GM19043 (cell line): ENCODE measurements around the gene PCDHB4.
"Not testable (repeated sequence)": the region's sequence is repeated elsewhere in the genome, so short reads cannot be mapped to it uniquely, and the experiment has no call there.

Experiments
- ATAC-seq: cut with Tn5 transposase; IDR thresholded peaks from one replicate; pipeline ENCODE4 v1.9.1; 2021; ENCODE audit warnings: low read depth; ENCODE audit not compliant: unreplicated experiment

The PCDHB4 gene

DNA sequence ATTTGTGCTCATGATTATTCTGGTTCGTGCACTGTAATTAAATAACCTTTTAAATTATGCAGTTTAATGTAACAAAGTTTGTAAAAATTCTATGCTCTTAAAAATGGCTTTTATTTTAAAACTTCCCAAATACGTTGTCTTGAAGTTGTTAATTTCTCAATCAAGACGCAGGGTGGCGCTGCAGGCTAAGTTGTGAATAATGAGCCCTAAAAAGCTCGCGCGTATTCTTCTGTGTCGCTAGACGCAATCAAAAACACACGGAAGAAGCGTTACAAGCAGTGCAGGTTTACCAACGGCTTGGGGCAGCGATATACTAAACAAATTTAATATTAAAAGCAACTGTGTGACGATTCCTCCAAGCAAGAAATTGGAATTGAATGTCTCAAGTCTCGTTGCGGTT is at the start of gene PCDHB4:
TSS of gene PCDHB4 (plus strand) at position 256 of the 400 bp plus-strand sequence. CDS start 181 bp downstream, outside the sequence.
- no peak for ATAC-seq

DNA sequence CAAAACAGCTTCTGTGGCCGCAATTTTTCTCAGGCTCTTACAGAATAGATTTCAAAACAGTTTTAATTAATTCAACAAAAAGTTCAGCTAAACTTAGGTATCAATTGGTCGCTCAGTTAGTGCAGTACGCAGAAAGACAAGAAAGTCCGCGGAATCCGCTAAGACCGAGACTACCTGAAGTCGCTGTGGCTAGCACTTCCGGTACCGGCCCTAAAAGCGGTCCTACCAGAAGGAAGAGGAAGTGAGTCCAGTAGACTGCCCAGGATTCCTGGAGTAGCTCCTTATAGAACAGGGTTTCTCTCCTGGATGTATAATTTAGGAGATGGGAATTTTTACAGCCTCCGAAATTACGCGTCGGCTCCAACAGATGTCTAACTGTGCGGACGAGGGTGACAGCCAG is 43.8 kb upstream of the PCDHB4 start:
- ATAC-seq, result no peak

DNA sequence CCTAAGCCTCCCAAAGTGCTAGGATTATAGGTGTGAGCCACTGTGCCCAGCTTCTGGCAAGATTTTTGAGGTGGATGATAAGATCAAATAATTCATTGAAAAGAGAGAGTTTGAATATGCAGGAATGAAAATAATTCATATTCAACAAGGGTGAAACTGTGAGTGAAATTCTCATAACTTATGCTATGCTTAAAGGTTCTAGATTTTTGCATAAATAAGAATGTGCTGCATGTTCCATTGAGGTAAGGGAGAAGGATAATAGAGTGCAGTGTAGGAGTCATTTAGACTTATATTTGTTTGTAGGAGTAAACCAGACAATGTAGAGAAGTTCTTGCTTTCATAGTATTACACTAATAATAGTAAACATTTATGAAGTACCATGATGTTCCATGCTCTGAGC is 39.4 kb upstream of the PCDHB4 start:
- no peak for ATAC-seq

DNA sequence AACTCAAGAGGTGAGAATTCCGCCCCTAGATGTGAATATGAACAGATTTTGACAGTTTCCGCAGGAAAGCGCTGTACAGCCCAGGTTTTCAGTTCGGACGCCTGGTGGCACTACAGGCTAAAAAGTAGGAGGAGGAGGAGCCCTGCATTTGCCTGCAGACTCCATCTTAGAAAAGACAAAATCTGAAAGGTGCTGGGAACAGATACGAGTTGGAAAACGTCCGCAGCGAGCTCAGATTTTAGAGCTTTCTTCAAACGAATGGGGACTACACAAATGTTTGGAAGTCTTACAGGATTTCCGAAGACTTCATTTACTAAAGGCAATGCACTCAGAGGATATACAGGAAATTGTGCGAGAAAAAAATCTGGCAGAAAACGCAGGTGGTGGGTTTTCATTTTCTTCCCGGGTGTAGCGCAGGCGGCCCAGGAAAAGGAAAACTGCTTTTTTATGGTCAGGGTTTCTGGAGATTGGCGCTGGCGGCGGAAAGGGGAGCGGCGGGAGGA is 37.1 kb upstream of the PCDHB4 start:
- ATAC-seq, result no peak

DNA sequence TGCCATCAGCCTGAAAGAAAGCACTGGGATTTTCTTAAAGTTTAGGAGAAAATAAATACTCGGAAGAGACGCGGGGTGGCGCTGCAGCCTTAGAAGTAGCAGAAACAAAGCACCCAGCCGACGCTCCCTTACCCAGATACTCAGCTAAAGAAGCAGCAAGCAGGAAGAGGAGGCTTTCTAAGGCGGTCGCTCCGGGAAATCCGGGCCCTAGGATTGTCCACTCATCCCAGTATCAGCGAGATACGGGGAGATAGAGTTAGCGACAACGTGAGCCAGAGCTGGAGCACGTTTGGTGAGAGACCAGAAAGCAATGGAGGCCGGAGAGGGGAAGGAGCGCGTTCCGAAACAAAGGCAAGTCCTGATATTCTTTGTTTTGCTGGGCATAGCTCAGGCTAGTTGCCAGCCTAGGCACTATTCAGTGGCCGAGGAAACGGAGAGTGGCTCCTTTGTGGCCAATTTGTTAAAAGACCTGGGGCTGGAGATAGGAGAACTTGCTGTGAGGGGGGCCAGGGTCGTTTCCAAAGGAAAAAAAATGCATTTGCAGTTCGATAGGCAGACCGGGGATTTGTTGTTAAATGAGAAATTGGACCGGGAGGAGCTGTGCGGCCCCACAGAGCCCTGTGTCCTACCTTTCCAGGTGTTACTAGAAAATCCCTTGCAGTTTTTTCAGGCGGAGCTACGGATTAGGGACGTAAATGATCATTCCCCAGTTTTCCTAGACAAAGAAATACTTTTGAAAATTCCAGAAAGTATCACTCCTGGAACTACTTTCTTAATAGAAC is 26.9 kb upstream of the PCDHB4 start, which contains the start of gene PCDHB2:
TSS of gene PCDHB2 (plus strand) at position 135 of the 782 bp plus-strand sequence. CDS start at position 311, 176 bp downstream.
- ATAC-seq, result no peak

DNA sequence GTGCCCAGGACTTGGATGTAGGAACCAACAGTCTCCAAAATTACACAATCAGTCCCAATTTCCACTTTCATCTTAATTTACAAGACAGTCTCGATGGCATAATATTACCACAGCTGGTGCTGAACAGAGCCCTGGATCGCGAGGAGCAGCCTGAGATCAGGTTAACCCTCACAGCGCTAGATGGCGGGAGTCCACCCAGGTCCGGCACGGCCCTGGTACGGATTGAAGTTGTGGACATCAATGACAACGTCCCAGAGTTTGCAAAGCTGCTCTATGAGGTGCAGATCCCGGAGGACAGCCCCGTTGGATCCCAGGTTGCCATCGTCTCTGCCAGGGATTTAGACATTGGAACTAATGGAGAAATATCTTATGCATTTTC is 26.4 kb upstream of the PCDHB4 start:
- no peak for ATAC-seq

DNA sequence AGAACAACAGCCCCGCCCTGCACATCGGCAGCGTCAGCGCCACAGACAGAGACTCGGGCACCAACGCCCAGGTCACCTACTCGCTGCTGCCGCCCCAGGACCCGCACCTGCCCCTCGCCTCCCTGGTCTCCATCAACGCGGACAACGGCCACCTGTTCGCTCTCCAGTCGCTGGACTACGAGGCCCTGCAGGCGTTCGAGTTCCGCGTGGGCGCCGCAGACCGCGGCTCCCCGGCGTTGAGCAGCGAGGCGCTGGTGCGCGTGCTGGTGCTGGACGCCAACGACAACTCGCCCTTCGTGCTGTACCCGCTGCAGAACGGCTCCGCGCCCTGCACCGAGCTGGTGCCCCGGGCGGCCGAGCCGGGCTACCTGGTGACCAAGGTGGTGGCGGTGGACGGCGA is 25.4 kb upstream of the PCDHB4 start:
- not testable (repeated sequence) for ATAC-seq

DNA sequence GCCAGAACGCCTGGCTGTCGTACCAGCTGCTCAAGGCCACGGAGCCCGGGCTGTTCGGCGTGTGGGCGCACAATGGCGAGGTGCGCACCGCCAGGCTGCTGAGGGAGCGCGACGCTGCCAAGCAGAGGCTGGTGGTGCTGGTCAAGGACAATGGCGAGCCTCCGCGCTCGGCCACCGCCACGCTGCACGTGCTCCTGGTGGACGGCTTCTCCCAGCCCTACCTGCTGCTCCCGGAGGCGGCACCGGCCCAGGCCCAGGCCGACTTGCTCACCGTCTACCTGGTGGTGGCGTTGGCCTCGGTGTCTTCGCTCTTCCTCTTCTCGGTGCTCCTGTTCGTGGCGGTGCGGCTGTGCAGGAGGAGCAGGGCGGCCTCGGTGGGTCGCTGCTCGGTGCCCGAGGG is 25.0 kb upstream of the PCDHB4 start:
- not testable (repeated sequence) for ATAC-seq

DNA sequence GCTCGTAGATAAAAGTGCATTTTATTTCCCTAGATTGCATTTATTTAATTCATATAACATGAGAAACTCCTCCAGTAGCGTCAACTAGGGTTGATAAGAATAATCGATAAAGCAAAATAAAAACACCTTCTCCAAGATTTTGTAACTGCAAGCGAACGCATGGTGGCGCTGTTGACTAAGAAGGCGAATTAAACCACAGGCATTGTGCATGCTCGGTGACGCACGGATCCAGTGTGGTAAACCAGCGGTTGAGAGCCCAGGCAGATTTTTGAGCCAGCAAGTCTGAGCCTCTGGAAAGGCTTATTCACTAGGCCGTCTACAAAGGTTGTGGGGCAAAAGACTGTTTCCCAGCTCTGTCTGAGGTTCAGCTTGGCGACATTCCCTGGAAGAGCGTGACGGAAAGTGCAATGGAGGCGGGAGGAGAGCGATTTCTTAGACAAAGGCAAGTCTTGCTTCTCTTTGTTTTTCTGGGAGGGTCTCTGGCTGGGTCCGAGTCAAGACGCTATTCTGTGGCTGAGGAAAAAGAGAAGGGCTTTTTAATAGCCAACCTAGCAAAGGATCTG is 21.3 kb upstream of the PCDHB4 start, which contains the start of gene PCDHB3:
TSS of gene PCDHB3 (plus strand) at position 231 of the 563 bp plus-strand sequence. CDS start at position 408, 177 bp downstream.
- no peak for ATAC-seq

DNA sequence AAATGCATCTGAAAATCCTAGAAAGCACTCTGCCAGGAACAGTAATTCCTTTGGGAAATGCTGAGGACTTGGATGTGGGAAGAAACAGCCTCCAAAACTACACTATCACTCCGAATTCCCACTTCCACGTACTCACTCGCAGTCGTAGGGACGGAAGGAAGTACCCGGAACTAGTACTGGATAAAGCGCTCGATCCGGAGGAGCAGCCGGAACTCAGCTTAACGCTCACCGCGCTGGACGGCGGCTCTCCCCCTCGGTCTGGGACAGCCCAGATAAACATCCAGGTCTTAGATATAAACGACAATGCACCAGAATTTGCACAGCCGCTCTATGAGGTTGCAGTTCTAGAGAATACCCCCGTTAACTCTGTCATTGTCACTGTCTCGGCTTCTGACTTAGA is 20.6 kb upstream of the PCDHB4 start:
- no peak for ATAC-seq

DNA sequence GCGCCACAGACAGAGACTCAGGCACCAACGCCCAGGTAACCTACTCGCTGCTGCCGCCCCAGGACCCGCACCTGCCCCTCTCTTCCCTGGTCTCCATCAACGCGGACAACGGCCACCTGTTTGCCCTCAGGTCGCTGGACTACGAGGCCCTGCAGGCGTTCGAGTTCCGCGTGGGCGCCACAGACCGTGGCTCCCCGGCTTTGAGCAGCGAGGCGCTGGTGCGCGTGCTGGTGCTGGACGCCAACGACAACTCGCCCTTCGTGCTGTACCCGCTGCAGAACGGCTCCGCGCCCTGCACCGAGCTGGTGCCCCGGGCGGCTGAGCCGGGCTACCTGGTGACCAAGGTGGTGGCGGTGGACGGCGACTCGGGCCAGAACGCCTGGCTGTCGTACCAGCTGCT is 19.5 kb upstream of the PCDHB4 start:
- not testable (repeated sequence) for ATAC-seq

DNA sequence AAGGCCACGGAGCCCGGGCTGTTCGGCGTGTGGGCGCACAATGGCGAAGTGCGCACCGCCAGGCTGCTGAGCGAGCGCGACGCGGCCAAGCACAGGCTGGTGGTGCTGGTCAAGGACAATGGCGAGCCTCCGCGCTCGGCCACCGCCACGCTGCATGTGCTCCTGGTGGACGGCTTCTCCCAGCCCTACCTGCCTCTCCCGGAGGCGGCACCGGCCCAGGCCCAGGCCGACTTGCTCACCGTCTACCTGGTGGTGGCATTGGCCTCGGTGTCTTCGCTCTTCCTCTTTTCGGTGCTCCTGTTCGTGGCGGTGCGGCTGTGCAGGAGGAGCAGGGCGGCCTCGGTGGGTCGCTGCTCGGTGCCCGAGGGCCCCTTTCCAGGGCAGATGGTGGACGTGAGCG is 19.1 kb upstream of the PCDHB4 start:
- ATAC-seq, result not testable (repeated sequence)

DNA sequence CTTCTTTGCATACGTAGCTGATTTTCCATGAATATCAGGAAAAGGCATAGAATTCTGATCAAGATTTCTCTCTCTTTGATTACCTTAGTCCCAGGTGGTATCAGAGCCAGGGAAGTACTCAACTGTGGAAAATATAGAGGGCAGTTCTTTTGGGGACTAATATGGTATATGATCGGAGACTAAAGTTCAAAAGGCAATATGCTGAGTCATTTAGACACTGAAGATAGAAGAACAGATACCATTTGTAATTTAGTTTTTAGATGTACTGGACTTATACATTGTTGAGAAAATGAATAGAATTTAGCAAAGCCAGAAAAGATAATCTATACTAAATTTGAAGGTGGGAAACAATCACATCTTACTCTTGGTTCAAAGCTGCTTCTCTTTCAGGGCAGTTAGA is 16.3 kb upstream of the PCDHB4 start:
- no peak for ATAC-seq

DNA sequence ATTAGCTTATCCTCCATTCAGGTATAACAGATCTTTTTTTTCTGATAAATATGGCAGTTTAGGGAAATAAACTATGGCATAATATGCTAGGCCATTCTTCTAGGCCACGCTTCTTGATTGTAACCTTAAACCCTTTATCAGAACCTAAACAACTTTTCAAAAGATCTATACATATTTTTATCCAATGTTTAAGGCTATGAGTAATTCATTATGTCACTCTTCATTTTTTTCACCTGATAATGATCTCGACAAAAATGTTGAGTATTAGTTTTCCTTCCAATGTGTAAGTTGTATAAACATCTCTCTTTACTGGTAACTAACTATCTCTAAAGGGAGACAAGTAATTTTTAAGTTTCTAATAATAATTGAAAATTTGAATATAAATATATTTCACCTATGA is 2.4 kb upstream of the PCDHB4 start:
- ATAC-seq, result no peak

DNA sequence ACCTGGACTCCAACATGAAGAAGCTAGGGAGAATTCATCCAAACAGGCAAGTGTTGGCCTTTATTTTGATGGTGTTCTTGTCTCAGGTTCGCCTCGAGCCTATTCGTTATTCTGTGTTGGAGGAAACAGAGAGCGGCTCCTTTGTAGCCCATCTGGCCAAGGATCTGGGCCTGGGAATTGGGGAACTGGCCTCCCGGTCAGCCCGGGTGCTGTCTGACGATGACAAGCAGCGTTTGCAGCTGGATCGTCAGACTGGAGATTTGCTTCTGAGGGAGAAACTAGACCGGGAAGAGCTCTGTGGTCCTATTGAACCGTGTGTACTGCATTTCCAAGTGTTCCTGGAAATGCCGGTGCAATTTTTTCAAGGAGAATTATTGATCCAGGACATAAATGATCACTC is 367 bp downstream of the PCDHB4 start:
- ATAC-seq, result no peak

DNA sequence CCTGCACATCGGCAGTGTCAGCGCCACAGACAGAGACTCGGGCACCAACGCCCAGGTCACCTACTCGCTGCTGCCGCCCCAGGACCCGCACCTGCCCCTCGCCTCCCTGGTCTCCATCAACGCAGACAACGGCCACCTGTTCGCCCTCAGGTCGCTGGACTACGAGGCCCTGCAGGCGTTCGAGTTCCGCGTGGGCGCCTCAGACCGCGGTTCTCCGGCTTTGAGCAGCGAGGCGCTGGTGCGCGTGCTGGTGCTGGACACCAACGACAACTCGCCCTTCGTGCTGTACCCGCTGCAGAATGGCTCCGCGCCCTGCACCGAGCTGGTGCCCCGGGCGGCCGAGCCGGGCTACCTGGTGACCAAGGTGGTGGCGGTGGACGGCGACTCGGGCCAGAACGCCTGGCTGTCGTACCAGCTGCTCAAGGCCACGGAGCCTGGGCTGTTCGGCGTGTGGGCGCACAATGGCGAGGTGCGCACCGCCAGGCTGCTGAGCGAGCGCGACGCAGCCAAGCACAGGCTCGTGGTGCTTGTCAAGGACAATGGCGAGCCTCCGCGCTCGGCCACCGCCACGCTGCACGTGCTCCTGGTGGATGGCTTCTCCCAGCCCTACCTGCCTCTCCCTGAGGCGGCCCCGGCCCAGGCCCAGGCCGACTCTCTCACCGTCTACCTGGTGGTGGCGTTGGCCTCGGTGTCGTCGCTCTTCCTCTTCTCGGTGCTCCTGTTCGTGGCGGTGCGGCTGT is 1.9 kb downstream of the PCDHB4 start:
- ATAC-seq, result not testable (repeated sequence)

DNA sequence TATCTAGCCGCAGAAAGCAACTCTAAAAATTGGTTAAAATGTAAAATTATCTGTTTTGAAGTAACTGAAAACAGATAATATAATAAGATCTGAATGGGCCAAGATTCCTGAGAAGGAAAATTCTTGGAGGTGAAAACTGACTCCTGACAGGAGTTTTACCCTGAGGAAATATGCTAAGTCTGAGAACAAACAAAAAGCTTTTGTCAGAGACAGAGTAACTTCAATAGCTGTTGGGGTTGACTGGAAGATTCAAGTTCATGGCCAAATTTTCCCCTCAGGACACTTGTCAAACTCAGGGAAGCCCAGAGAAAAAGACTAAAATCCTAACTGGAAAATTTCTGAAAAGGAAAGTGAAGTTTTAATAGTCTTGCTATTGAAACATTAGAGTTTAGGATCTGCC is 5.7 kb downstream of the PCDHB4 start:
- no peak for ATAC-seq

DNA sequence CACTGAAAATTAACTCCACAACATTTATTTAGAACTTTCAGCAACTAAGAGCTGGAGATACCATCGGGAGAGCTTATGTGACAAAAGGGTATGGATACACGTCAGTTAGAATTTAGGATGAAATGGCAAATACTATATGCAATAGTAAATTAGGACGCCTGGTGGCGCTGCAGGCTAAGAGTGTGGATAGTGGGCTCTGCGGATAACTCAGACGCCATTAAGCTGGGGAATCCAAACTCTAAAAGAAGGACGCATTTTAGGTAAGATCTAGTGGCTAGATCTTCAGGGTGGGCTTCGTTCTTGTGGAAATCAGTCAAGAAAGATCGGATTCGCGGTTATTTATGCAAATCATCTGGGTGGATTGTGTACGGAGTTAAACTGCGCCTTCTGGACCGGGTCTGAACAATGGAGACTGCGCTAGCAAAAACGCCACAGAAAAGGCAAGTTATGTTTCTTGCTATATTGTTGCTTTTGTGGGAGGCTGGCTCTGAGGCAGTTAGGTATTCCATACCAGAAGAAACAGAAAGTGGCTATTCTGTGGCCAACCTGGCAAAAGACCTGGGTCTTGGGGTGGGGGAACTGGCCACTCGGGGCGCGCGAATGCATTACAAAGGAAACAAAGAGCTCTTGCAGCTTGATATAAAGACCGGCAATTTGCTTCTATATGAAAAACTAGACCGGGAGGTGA is 13.6 kb downstream of the PCDHB4 start, which contains the start of gene PCDHB5:
TSS of gene PCDHB5 (plus strand) at position 177 of the 688 bp plus-strand sequence. CDS start at position 406, 229 bp downstream.
- no peak for ATAC-seq

DNA sequence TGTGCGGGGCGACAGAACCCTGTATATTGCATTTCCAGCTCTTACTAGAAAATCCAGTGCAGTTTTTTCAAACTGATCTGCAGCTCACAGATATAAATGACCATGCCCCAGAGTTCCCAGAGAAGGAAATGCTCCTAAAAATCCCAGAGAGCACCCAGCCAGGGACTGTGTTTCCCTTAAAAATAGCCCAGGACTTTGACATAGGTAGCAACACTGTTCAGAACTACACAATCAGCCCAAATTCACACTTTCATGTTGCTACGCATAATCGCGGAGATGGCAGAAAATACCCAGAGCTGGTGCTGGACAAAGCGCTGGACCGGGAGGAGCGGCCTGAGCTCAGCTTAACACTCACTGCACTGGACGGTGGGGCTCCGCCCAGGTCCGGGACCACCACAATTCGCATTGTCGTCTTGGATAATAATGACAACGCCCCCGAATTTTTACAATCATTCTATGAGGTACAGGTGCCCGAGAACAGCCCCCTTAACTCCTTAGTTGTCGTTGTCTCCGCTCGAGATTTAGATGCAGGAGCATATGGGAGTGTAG is 14.2 kb downstream of the PCDHB4 start:
- ATAC-seq, result no peak

DNA sequence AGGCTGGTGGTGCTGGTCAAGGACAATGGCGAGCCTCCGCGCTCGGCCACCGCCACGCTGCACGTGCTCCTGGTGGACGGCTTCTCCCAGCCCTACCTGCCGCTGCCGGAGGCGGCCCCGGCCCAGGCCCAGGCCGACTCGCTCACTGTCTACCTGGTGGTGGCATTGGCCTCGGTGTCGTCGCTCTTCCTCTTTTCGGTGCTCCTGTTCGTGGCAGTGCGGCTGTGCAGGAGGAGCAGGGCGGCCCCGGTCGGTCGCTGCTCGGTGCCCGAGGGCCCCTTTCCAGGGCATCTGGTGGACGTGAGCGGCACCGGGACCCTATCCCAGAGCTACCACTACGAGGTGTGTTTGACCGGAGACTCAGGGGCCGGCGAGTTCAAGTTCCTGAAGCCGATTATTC is 15.7 kb downstream of the PCDHB4 start:
- ATAC-seq, result not testable (repeated sequence)
